Stimulated activated CD4-positive, alpha-beta T cell treated with anti-CD3 and anti-CD28 coated beads, Interleukin-1b, Interleukin-23, amount 100 ng/mL, for 4 hours (primary cell): Measurements from ENCODE around the gene NEDD4L.

Experiments
- DNase-seq, 2 donors: peaks; one replicate each; pipeline ENCODE4 v3.0.0-alpha.2; 2020; ENCODE audit warnings: low read depth in 2 of 2

Gene NEDD4L

DNA sequence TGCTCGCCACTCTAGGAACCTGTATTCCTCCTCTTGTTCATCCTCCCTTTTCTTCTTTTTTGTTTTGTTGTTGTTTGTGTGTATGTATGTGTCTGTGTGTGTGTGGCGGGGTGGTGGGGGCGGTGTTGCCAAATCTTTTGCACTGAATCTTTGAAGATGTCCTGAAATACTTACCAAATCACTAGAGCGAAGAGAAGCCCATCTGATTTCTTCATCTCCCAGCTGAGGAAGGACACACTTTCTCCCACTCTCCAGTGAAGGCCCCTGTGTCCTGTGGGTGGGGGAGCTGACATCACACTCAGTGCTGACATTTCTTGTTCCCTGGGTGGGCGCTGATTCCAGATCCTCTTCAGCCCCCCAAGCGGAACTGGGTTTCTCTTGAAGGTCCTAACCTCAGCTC lies 74.5 kb downstream of the NEDD4L start:
- DNase-seq = no peak

DNA sequence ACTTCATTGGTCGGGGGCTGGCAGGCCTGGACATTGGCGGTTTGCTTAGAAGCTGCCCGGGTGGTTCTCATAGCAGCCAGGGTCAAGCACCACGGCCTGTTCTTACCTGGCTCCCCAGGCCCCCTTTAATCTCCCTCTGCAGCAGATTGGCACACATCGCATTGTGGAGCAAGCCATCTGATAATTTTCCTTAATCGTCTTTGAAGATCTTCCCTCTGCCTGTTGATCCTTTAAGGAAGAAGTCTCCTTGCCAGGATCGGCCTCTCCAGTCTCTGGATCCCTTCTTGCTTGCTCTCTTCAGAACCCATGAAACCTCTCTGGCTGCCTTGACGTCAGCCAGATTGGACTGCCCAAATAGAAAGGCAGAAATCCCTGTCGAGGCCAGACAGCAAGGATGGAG lies 75.8 kb downstream of the NEDD4L start:
- no peak for DNase-seq

DNA sequence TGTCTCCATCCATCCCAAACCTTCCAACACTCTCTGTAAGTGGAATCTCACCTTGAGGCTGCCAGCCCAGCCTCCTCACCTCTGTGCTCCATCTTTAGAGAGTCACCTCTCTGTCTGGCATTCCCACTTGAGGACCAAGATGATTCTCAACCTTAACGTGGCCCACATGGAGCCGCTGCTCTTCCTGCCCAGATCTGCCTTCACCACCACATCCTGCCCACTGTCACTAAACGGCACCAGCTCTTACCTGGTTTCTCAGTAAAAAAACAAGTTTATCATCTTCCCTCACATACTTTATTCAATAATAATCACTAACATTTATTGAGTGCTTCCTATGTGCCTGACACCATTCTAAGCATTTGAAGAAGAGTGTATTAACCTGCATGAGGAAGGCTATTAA lies 80.4 kb downstream of the NEDD4L start:
- DNase-seq = no peak

DNA sequence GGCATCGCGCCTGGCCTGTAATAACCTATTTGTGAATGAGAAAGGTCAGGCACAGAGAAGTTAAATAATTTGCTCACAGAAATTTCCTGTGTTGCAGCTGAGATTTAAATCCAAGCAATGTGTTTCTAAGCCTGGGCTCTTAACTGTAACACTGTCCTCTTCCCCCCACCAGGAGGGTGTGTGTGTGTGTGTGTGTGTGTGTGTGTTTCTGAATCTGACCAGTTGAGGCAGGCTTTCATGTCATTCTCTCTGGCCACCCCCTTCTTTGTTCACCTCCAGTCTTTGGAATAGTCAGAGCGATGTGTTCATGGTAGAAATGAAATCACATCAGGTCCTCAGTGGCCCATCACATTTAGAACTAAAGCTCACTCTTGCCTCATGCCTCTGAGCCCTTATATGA lies 81.2 kb downstream of the NEDD4L start:
- DNase-seq = no peak

DNA sequence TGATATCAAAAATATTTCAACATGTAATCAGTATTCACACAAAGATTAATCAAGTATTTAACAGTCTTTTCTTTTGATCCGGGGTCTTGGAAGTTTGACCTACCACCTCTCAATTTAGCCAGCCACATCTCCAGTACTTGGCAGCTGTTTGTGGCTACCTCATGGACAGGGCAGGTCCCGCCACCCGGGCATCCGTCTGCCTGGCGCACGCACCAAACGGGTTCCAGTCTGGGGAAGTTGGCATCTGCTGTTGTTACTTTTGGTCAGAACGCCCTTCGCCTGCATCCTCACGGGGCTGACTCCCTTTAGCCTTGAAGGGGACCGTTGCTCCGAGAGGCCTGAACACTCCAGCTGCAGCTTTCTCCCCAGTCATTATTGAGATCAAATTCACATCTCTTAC lies 81.7 kb downstream of the NEDD4L start:
- DNase-seq = no peak

DNA sequence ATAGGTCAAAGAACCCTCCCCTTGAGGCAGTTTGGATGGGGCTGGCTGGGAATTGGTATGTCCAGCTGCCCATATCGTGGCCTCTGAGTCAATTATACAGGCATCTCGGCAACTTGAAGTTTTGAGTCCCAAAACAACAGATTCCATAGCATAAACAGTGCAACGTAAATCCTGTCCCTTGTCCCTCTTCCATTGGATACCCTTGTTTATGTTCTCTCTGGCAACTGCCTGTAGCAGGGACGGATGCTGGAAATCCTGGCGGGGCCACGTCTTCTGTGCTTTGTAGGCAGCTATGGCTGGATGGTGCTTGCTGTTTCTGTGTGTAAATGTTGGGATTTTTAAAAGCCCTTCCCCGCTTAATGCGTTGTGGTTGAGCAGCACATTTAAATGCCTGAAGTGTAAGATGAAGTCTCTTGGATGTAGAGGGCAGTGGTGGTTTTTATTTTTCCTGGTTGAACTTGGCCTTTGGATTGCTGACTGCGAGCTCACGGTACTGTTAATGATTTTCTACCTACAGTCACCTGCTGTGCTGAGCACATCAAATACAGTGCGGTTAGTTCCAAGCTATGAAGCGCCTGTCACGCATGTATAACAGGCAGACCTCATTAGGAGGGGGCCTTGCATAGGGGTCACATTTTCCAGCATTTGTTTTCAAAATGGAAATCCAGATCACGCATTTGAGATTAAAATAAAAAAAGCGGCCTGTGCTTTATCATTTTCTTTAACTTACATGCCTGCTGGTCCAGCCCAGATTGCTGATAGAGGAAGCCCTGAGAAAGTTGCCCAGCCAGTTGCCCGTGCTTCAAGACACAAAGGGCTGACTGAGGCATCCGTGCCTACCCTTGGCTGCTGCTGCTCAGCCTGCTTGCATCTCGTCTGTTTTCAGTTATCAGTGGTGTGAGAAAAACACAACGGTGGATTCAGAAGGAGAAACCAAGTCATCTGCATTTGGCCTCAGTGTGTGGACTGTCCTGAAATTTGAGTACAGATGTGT lies 84.7 kb downstream of the NEDD4L start:
- no peak for DNase-seq

DNA sequence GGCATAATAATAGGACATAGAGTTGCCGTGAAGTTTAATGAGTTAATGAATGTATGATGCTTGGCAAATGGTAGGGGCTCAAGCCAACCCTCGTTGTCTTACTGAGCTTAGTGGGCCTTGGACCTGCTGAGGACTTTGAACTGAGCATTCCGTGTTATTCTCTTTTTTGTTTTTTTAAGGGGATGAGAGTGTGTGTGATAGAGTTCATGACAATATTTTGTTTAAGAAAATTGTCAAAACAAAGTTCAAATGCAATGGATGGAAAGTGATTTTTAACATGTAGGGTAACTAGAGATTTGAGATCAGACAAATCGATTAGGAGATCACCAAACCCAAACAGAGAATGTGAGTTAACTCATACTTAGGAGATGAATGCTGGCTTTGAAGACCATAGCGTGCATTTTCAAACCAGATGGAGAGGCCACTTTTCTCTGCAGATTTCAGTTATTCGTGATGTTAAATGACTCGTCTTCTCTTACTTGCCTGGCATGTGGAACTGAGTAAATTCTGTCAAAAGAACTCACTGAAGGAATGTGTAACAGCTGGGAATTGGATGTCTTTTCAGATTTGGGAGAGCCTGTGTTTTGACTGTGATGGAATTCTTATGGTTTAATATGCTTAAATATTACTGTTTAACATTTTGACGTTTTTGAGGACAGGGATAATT lies 88.7 kb downstream of the NEDD4L start:
- no peak for DNase-seq

DNA sequence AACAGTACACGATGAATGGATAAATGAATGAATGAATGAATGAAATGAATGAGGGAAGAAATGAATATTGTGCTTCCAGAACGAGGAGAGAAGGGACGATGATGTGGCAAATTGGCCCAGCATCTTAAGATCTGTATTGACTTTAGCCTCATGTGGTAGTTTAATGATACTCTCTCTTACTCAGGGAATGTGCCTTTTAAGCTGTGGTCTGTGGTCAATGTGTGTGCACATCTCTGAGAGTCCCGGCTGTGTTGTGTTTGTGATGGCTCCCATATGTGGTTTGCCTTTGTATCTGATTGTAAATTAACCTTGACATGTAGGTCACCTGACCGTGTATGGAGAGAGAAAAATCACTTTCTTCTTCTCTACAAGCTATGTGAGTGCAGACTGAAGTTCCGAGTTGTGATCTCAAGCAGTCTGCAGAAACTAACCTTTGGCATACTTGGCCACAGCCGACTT lies 91.2 kb downstream of the NEDD4L start:
- DNase-seq = no peak

DNA sequence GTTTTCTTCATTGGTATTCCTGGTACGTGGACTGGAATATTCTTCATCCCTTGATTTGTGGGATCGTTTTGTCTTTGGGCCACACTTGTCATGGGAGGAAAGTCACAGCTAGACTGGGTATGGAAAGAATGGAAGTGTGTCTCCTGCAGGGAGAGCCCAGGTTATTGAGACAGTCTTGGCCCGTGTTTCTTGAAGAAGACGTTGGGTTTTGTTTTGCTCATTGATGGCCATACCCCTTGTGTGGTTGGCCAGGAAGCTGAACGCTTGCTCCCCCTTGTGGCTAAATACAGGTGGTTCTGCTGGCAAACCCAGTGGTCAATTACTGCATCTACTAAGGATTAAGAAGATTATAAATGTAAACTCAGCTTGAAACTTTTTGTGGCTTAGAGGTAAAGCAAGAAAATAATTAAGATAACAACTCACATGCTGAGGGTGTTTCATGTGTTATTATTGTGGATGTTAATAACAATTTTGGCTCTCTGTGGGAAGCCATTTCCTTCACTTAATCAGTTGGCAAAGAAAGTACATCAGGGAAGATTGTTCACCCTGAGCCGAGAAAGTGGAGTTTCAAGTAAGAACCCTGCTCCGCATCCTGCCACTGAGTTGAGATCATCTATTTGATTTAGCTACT lies 91.8 kb downstream of the NEDD4L start:
- peak; percentile 6 to 18 for DNase-seq

DNA sequence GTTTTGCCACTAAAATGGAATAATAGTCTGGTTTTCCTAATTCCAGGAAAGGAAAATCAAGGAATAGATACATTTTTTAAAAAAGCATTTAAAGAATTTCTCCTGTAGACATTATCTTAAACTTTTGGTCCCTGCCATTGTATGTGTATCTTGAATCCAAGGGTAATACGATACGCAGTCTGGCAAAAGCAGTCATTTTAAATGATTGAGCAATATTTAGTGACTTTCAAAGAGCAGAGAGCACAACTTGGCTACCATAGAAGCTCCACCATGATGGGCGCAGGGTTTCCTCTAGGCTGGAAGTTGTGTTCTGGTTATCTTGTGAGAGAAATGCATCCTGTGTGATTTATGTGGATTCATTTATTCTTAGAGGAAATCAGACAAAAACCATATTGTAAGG lies 92.9 kb downstream of the NEDD4L start:
- no peak for DNase-seq

DNA sequence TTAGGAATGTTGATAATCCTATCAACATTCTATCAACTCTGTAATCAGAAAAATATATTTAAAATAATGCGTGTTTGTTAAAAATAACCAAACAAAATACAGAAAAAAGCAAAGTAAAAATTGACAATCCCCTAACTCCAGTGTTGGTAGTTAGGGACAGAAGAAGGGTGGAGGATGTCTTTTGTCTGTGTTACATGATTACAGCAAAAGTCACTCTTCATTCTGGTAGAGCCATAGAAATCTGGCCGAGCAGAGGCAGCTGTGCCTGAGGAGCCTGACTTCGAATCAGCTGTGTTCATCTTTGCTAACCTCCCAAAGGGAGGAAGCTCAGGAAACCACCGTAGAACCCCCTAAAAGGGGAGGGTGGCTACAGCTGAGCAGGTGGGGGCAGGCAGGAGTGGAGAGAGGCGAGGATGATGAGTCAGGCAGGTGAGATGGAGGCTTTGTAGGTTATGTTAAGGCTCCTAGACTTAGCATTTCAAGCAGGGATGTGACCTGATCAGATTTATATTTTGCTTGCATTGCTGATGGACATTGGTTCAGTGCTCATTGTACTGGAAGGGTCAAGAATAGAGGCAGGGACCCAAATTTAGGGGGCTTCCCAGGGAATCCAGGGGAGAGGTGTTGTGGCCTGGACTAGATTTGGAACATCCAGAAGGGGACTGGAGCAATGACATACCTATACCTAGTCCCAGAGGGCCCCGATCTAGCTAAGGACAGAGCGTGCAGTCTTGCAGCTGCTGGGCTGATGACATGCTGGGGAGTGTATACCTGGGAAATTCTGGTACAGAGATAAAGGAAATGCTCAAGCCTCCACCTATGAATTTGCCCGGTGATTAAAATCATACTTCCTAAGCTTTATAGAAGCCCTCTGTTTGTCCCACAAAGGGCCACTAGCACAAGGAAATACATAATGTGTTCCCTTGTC lies 95.7 kb downstream of the NEDD4L start:
- DNase-seq = no peak

DNA sequence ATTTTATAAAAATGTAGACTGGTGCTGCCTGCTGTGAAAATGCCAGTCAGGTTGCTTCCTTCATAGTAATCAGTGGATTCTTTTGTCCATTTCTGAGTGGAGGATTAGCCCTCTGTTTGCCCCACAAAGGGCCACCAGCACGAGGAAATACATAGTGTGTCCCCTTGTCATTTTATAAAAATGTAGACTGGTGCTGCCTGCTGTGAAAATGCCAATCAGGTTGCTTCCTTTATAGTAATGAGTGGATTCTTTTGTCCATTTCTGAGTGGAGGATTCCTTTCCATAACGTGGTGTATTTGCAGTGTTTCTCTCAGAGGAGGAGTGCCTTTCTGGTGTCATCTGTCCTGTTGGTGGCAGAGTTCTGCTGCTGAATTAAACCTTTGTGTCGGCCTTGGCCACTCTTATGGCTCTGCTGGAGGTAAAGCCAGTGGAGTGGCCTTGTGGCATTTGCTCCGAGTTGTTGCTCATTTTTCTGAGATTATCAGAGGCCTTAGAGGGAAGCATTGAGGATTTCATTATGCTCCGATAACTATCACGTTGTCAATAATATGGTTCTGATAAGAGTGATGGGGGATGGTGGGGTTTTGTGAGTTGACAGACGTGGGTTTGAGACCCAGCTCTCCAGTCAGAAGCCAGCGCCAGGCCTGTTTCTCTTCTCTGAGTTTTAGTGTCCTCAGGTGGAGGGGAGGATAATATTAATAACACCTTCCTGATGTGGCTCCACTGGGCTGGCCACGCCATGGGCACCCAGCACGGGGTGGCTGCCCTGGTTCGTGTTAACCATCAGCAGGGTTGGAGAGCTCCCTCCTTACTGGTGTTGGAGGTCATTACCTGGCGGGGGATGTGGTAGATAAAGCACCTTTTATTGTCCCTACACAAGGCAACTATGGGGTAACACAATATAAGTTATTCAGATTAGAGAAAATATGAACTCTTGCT lies 96.6 kb downstream of the NEDD4L start:
- no peak for DNase-seq

DNA sequence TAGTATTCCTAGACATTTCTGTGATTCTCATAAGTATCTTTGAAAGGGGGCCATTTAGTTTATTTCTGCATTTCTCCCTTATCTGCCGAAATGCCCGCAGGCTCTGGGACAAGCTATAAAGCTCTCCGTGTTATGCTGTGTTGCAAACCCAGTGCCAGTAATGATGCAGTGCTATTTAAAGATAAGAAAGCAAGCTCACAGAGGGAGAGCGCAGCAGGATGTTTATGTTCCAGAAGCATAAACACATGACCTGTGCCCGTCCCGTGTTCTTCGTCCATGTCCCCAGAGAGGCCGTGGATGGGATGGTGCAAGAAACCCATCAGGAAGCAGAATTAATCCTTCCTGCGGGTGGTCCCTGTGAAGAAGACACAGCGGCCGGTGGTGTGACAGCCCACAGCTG lies 99.4 kb downstream of the NEDD4L start:
- no peak for DNase-seq

DNA sequence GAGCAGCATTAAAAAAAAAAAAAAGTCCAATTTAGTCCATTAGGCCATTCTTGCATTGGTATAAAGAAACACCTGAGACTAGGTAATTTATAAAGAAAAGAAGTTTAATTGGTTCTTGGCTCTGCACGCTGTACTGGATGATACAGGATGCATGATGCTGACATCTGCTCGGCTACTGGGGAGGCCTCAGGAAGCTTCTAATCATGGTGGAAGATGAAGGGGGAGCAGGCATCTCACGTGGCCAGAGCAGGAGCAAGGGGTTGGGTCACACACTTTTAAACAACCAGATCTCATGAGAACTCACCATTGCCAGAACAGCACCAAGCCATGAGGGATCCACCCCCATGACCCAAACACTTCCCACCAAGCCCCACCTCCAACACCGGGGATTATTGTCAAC lies 100.1 kb downstream of the NEDD4L start:
- DNase-seq = no peak

DNA sequence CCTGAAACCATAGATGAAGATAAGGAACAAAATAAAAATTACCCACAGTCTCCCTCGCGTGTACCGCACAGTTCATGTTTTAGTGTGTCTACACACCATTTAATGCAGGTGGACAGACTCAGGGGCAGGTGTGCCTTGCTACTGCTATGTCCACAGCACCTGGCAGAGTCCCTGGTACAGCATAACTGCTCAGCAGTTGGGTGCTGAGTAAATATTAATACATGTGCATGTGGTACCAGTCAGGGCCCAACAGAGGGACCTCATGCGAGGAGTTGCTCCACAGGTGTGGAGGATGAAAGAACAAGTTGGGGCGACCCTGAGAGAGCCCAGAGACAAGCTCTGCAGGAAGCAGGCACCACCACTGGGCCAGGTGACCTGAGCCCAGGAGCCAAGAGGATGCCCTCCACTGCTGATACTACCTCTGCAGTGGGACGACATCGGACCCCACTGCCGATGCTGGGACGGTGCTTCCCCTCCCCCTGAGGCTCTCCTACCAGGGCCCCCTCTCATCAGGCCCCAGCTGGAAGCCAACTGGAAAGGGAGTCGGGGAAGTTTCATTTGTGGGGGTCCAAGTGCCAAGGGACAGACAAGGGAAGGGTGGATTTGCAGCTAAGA lies 100.8 kb downstream of the NEDD4L start:
- DNase-seq = no peak

DNA sequence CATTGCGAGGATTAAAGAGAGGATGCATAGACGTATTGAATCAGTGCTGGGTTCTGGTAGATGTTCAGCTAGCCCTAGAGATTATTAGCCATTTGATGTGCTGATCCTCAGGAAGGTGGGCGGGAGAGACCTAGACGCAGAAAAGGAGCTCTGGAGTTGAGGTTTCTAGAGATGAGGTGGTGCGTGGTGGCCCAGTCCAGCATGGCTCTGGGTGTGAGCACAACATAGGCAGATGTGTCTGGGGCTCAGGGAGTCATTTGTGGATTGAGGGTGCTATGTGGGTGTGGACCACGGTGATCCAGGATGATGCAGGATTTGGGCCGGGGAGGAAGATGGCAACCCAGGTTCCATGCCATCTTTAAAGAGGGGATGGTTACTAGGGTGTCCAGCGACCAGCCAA lies 102.1 kb downstream of the NEDD4L start:
- DNase-seq = no peak

DNA sequence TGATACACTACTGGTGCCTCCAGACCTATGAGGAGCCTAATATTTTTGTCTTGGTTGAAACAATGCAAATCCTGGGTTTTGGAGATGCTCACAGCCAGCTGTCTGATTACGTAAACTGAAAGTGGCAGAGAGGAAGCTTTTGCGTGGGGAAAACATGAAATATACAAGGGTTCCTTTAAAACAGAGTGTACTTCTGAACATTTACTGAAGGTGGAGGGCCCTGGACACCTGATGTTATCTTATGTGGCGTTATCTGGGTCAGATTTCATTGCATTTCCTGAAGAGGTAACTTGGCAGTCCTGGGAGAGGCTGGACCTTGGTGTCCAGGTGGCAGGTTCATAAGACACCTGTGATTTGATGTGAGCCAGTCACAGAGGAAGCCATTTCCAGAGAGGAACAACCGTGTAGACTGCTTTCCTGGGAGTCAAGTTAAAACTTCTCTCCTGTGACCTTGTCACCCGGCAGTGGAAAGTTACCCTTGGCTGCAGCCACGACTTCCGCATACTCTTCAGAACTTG lies 105.0 kb downstream of the NEDD4L start:
- no peak for DNase-seq

DNA sequence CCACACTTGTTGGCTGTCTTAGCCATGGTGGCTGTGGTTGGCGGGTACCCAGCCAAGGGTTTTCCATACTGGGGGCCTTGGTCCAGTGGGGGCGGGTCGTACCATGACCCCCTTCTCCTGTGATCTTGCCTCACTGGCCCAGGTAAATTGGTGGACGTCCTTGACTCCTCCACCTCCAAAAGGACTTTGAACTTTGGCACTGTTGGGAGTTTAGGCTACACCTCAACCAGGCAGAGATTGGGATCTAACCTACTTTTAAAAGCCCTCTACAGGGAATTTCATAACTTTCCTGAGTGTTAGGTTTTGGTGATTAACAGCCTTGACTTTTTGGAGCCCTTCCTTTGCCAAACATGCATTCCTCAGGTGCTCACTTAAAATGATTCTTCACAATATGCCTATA lies 106.7 kb downstream of the NEDD4L start:
- DNase-seq = no peak

DNA sequence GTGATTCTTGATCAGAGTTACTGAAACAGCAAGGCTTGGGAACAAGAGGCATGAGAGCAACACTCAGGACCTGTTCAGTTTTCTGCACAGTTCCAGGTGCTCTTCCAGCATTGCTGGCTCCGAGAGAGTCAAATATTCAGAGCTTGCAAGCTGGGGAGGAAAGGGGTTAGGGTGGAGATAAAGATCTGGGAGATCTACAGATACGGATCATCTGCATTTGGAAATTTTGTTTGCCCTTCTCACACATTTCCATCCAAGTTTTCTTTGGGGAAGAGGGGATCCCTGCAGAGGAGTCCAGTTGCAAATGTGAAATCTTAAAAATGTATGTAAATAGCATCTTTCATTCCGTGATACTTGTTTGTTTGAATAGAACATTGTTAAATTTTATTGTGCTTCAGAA lies 108.2 kb downstream of the NEDD4L start:
- no peak for DNase-seq

DNA sequence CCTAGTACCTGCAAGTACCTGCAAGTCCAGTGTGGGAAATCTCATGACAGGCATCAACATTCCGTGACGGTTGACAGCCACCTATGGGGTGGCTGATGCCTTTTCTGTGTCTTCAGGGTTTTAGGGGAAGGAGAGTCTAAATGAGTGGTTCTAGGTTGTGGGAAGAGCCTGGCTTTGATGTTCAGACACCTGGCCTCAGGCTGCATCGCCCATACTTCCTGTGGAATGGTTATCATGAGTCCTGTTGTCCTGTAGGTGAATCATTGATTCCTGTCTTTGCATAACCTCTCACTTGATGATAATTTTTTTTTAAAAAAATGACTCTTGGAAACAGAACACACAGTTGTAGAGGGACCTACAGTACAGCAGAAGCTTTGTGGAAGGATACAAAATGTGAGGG lies 108.9 kb downstream of the NEDD4L start:
- DNase-seq = no peak
